K562 (cell line): ENCODE results near the gene FEV. TPM values are rescaled to one million over a fixed set of nuclear protein-coding genes. Genes with fewer than 3 reads are reported as not detected.

Experiments
- ATAC-seq: fragments of 200-7000 bp; cut with Tn5 transposase; 3 replicates; pipeline ENCODE4 v1.9.1; 2020; ENCODE audit warnings: moderate library complexity
- BruUV-seq: library from RNA; stranded (reverse); fragments of 400-500 nt; replicated peaks from 2 replicates; lab custom pipeline; 2021; lab: Mats Ljungman, UMichigan
- CTCF ChIA-PET: fragments of 300-600 bp; formaldehyde crosslinking; extraction: SDS; loops from one replicate; lab custom pipeline; 2021; ENCODE audit warnings: low intra/inter-chr PET ratio; lab: Yijun Ruan, JAX
- POLR2A ChIA-PET: fragments of 300-600, 350-650 bp; sonication (Branson Sonifier 250); formaldehyde crosslinking; extraction: SDS; loops from one replicate; lab custom pipeline; 2021; ENCODE audit warnings: antibody characterized with exemption, inconsistent platforms; lab: Yijun Ruan, JAX
- DNase-seq, 4 experiments: peaks; one replicate each; pipeline versions ENCODE4 v3.0.0 to v3.0.0-alpha.2; 2011 to 2018; ENCODE audit warnings: low spot score in 3 of 4, mixed read lengths in 3 of 4; ENCODE audit errors: extremely low read depth in 1 of 4
- FAIRE-seq: peaks from 2 replicates; lab custom pipeline; 2011; peaks lifted over from hg19 to GRCh38; lab: Jason Lieb, UNC
- H2AFZ ChIP-seq: 2 replicates; pipeline ENCODE4 v1.6.0; 2011; ENCODE audit warnings: low read depth, low read length, control low read depth, inconsistent platforms
- H3K27ac ChIP-seq: fragments of 200-600 bp; 3 replicates; pipeline ENCODE4 v1.8.0; 2011; ENCODE audit warnings: low read depth, mild to moderate bottlenecking, control low read depth, inconsistent platforms, low read length, moderate library complexity, mixed read lengths; ENCODE audit errors: extremely low read depth
- H3K27me3 ChIP-seq, 2 experiments: fragments of 300-600 bp in 1 of 2; 2 replicates in 1 of 2; 3 replicates in 1 of 2; pipeline versions ENCODE4 v1.6.0 to v1.8.0; 2011; ENCODE audit warnings: inconsistent platforms in 2 of 2, low read length in 2 of 2, mild to moderate bottlenecking in 1 of 2, mixed read lengths in 1 of 2, moderate library complexity in 1 of 2; ENCODE audit not compliant: control insufficient read depth in 2 of 2, insufficient read depth in 2 of 2
- H3K36me3 ChIP-seq: fragments of 300-600 bp; 3 replicates; pipeline ENCODE4 v1.8.0; 2011; ENCODE audit warnings: mild to moderate bottlenecking, low read length, inconsistent platforms; ENCODE audit not compliant: control insufficient read depth, insufficient read depth
- H3K4me1 ChIP-seq, 2 experiments: fragments of 200-600 bp in 1 of 2; replicated peaks in 1 of 2; 2 replicates in 1 of 2; 3 replicates in 1 of 2; pipeline versions ENCODE4 v1.5.1 to v1.8.0; 2011; ENCODE audit warnings: inconsistent platforms in 2 of 2, low read length in 2 of 2, mild to moderate bottlenecking in 1 of 2, mixed read lengths in 1 of 2, moderate library complexity in 1 of 2; ENCODE audit not compliant: control insufficient read depth in 2 of 2, insufficient read depth in 2 of 2
- H3K4me2 ChIP-seq: 2 replicates; pipeline ENCODE4 v1.6.1; 2011; ENCODE audit warnings: low read length, control low read depth, inconsistent platforms, mixed read lengths; ENCODE audit not compliant: insufficient read depth
- H3K4me3 ChIP-seq: fragments of 200-600 bp; sonication (generic), shearing (Covaris generic); 2 replicates; pipeline ENCODE4 v1.5.1; 2016; ENCODE audit warnings: control low read depth, inconsistent platforms
- H3K79me2 ChIP-seq: fragments of 200-600 bp; 3 replicates; pipeline ENCODE4 v1.8.0; 2011; ENCODE audit warnings: low read length, inconsistent platforms; ENCODE audit not compliant: control insufficient read depth, insufficient read depth
- H3K9ac ChIP-seq, 2 experiments: 2 replicates each; pipeline versions ENCODE4 v1.6.0 to v1.6.1; 2011; ENCODE audit warnings: low read depth in 2 of 2, low read length in 2 of 2, control low read depth in 1 of 2, inconsistent platforms in 1 of 2, mild to moderate bottlenecking in 1 of 2, mixed read lengths in 1 of 2; ENCODE audit not compliant: insufficient read depth in 1 of 2
- H3K9me1 ChIP-seq: one replicate; pipeline ENCODE4 v1.6.0; 2011; ENCODE audit warnings: inconsistent platforms, mild to moderate bottlenecking, low read length, moderate library complexity; ENCODE audit not compliant: control insufficient read depth, insufficient read depth
- H3K9me3 ChIP-seq: replicated peaks from 2 replicates; pipeline ENCODE4 v1.5.1; 2011; ENCODE audit warnings: low read depth, low read length, inconsistent platforms; ENCODE audit not compliant: control insufficient read depth, insufficient read depth
- H4K20me1 ChIP-seq: replicated peaks from 2 replicates; pipeline ENCODE4 v1.6.1; 2011; ENCODE audit warnings: low read length, inconsistent platforms, mixed read lengths; ENCODE audit not compliant: control insufficient read depth, insufficient read depth
- CREB5 ChIP-seq: fragments of 250-450 bp; sonication (Bioruptor Pico); IDR thresholded peaks from 2 replicates; pipeline ENCODE4 v1.5.0; 2020; ENCODE audit warnings: mild to moderate bottlenecking
- SRF ChIP-seq, 2 experiments: fragments of 250-450, 450-650 bp in 1 of 2; sonication (Bioruptor Pico) in 1 of 2; sonication (generic) in 1 of 2; formaldehyde crosslinking; IDR thresholded peaks; 2 replicates each; pipeline versions ENCODE4 v1.5.0 to v1.5.1; 2020 to 2022; ENCODE audit warnings: mild to moderate bottlenecking in 1 of 2, missing genetic modification reagents in 1 of 2
- SRSF7 ChIP-seq: fragments of 200-400 bp; formaldehyde crosslinking; optimal IDR thresholded peaks from 2 replicates; pipeline ENCODE3; 2017; ENCODE audit warnings: mild to moderate bottlenecking, low read depth, low read length
- TBL1XR1 ChIP-seq, 2 experiments: IDR thresholded peaks; 2 replicates each; pipeline ENCODE4 v1.6.1; 2012; ENCODE audit warnings: improper control_type of control experiment in 2 of 2, low read length in 2 of 2, mild to moderate bottlenecking in 1 of 2
- TSHZ1 ChIP-seq: fragments of 250-450 bp; sonication (Bioruptor Pico); IDR thresholded peaks from 2 replicates; pipeline ENCODE4 v1.4.0; 2020; ENCODE audit warnings: mild to moderate bottlenecking, moderate library complexity
- ZNF274 ChIP-seq: IDR thresholded peaks from 2 replicates; pipeline ENCODE4 v1.6.1; 2011; ENCODE audit warnings: low read depth, mild to moderate bottlenecking, low read length, moderate library complexity, borderline replicate concordance
- ZNF408 ChIP-seq: fragments of 250-450 bp; sonication (Bioruptor Pico); IDR thresholded peaks from 2 replicates; pipeline ENCODE4 v1.4.0; 2020; ENCODE audit warnings: low read depth, mild to moderate bottlenecking, moderate library complexity
- ZNF780A ChIP-seq: fragments of 250-450 bp; sonication (Bioruptor Pico); IDR thresholded peaks from 2 replicates; pipeline ENCODE4 v1.5.0; 2021; ENCODE audit warnings: mild to moderate bottlenecking
- WGBS: fragments of 100-300 bp; shearing (Covaris generic); methylation state at CpG from one replicate; pipeline ENCODE4 v1.1.6; 2016; ENCODE audit warnings: low coverage, mixed read lengths; ENCODE audit not compliant: insufficient coverage; ENCODE audit errors: missing lambda C conversion rate; 5-methylcytosine and 5-hydroxymethylcytosine counted together
- in situ Hi-C: fragments of 300-500 bp; cut with MboI; formaldehyde crosslinking; loops from 4 replicates; pipeline ENCODE4 v1.15.0; 2018; ENCODE audit warnings: inconsistent platforms, mixed read lengths
- intact Hi-C: fragments of 100-400 bp; cut with micrococcal nuclease; formaldehyde crosslinking; loops from 2 replicates; pipeline ENCODE4 v1.14.2; 2022
- polyA plus RNA-seq, 8 experiments: library from polyadenylated mRNA; depleted of rRNA in 4 of 8; stranded (reverse) in 5 of 8; unstranded in 3 of 8; fragments of >200 nt; fragmentation: Nextera tagmentation in 2 of 8; fragmentation: Illumina TruSeq in 1 of 8; extraction: Ambion mirVana in 2 of 8; extraction: Trizol in 1 of 8; gene quantifications; 2 replicates each; pipeline versions ENCODE4 v1.2.1 to v1.2.3, GENCODE V29; 2011 to 2014; ENCODE audit warnings: inconsistent platforms in 1 of 8, missing spikeins in 1 of 8
- total RNA-seq, 7 experiments: library from RNA; depleted of rRNA in 6 of 7; stranded (reverse); fragments of >200 nt in 6 of 7; fragmentation: Illumina TruSeq in 2 of 7; extraction: Trizol in 2 of 7; gene quantifications; 2 replicates each; pipeline versions ENCODE4 v1.2.1 to v1.2.3, GENCODE V29; 2011 to 2021; ENCODE audit warnings: low replicate concordance in 1 of 7

Gene FEV
- total and polyA plus RNA-seq, 9 of the 15 experiments (the other 6 are each of a cell fraction or from before 2014, with no cell fraction given): 0.08 to 1.6 (median 0.62) TPM; not detected in 1

- WGBS: 18% methylated on average over 4 of the region's 4 CpGs
- H3K4me1 ChIP-seq: peaks cover 3 to 16% of the 10 kb centered on the region in 2 experiments; a peak in 2 of 5 replicates
- H3K4me2 ChIP-seq: no peak overlapping the region
- no peaks in the 10 kb centered on the region for H3K79me2 ChIP-seq
- ChIA-PET CTCF (no interaction called here), POLR2A (no interaction called here)
- no peak overlapping the region for H3K27ac ChIP-seq
- ATAC-seq (no peak), FAIRE-seq (no peak), DNase-seq (no peak)
- no peaks in the 10 kb centered on the region for H4K20me1 ChIP-seq
- no peaks in the 10 kb centered on the region for H3K9me3 ChIP-seq
- no peak for TF ChIP-seq SRSF7
- intact Hi-C loops (no loop called here), in situ Hi-C loops (no loop called here)
- H3K27me3 ChIP-seq: peaks cover 0 to 26% of the 10 kb centered on the region in 2 experiments; a peak in 2 of 5 replicates
- no peak overlapping the region for H3K4me3 ChIP-seq
- BruUV-seq: no TSS peak
- no peaks in the 10 kb centered on the region for H3K9me1 ChIP-seq
- no peaks in the 10 kb centered on the region for H3K36me3 ChIP-seq
- no peak overlapping the region for H2AFZ ChIP-seq
- H3K9ac ChIP-seq: no peak overlapping the region
Measured at GRCh38 chr2:218986148-218986761, 1.3 kb upstream of the FEV start.

- Histone ChIP-seq H3K4me3 (no peak overlapping the region), H3K4me2 (no peak overlapping the region), H4K20me1 (no peaks in the 10 kb centered on the region), H3K9ac (no peak overlapping the region), H3K79me2 (no peaks in the 10 kb centered on the region), H3K27ac (no peak overlapping the region), H3K4me1 (peaks cover 3 to 19% of the 10 kb centered on the region in 2 experiments; a peak in 2 of 5 replicates), H2AFZ (no peak overlapping the region), H3K9me1 (no peaks in the 10 kb centered on the region), H3K27me3 (peaks cover 0 to 26% of the 10 kb centered on the region in 2 experiments; a peak in 2 of 5 replicates), H3K36me3 (no peaks in the 10 kb centered on the region), H3K9me3 (no peaks in the 10 kb centered on the region)
- POLR2A ChIA-PET: no interaction called here
- intact Hi-C loops: no loop called here
- no peak for FAIRE-seq
- 2% methylated on average over 7 of the region's 49 CpGs for WGBS
- peak; percentile 42 to 61 (median 57) for DNase-seq
- no TSS peak for BruUV-seq
- ATAC-seq: peak; percentile 59
- CTCF ChIA-PET: no interaction called here
- in situ Hi-C loops: no loop called here
- no peak for TF ChIP-seq TBL1XR1 (IDR thresholded peaks at IDR 0.05; ENCODE audit: low read length in 2 of 2)
- no peak for TF ChIP-seq CREB5 (CRISPR knock-in tag)
- no peak for TF ChIP-seq ZNF780A (CRISPR knock-in tag)
- TF ChIP-seq TSHZ1: no peak
- no peak for TF ChIP-seq ZNF408 (CRISPR knock-in tag)
- no peak for TF ChIP-seq ZNF274
- no peak for TF ChIP-seq SRF (CRISPR knock-in tag; IDR thresholded peaks at IDR 0.05)
Measured at GRCh38 chr2:218985325-218986091, 524 bp upstream of the FEV start.
